ENCODE data around the gene CHN1.

CHN1 gene

DNA sequence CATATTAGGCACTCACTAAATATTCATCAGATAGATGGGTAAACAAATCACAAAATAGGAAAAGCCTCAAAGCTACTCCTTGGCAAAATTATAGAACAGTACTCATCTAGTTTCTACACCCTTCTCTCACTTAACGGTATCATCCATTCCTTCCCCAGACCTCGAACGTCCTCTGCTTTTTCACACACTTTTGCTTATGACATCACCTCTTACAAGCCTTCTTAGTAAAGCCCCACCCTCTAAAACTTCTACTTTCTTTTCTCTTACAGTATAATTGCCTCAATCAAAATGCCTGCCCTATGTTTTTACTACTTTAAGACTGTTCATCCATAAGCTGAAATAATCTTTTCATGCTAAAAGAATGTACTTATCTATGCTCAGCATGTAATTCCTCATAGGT is 8.1 kb downstream of the CHN1 start:
- H3K4me2 ChIP-seq: no peak overlapping the region
- H3K36me3 ChIP-seq (ENCODE audit: insufficient read depth): no peaks in the 10 kb centered on the region
- no peaks in the 10 kb centered on the region for H3K79me2 ChIP-seq (ENCODE audit: insufficient read depth, low read depth)
- H3K27ac ChIP-seq: no peak overlapping the region
- H4K20me1 ChIP-seq (ENCODE audit: insufficient read depth): no peaks in the 10 kb centered on the region
- no peak overlapping the region for H2AFZ ChIP-seq (ENCODE audit: low read depth)
- peaks cover 13% of the 10 kb centered on the region for H3K4me1 ChIP-seq (ENCODE audit: low read depth, poor library complexity, severe bottlenecking)
- H3K4me3 ChIP-seq (IDR thresholded peaks at IDR 0.05; ENCODE audit: insufficient read depth, low read depth, low read length): no peak overlapping the region
- H3K27me3 ChIP-seq (ENCODE audit: insufficient read depth, low read depth): no peaks in the 10 kb centered on the region
- no peak overlapping the region for H3K9ac ChIP-seq
- TF ChIP-seq, protein P1, sequence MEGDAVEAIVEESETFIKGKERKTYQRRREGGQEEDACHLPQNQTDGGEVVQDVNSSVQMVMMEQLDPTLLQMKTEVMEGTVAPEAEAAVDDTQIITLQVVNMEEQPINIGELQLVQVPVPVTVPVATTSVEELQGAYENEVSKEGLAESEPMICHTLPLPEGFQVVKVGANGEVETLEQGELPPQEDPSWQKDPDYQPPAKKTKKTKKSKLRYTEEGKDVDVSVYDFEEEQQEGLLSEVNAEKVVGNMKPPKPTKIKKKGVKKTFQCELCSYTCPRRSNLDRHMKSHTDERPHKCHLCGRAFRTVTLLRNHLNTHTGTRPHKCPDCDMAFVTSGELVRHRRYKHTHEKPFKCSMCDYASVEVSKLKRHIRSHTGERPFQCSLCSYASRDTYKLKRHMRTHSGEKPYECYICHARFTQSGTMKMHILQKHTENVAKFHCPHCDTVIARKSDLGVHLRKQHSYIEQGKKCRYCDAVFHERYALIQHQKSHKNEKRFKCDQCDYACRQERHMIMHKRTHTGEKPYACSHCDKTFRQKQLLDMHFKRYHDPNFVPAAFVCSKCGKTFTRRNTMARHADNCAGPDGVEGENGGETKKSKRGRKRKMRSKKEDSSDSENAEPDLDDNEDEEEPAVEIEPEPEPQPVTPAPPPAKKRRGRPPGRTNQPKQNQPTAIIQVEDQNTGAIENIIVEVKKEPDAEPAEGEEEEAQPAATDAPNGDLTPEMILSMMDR (conservative IDR thresholded peaks at IDR 0.05; ENCODE audit: low read depth, low read length): no peak

DNA sequence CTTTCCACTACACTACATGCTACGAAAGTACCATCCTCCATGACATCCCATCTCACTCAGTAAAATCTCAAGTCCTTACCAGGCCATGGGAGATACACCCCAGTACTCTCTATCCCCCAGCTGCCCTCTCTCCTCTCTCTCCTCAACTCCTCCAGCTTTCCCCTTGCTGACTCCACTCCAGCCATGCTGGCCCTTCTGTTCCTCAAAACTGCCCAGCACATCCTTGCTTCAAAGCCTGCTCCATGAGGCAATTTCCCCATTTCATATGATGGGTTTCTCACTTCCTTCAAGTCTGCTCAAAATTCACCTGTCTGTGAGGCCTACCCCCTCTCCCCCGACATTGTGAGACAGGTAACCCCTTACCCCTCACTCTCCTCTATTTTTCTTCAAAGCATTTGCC is 8.6 kb downstream of the CHN1 start:
- no peak overlapping the region for H2AFZ ChIP-seq (ENCODE audit: low read depth)
- H3K4me3 ChIP-seq (IDR thresholded peaks at IDR 0.05; ENCODE audit: insufficient read depth, low read depth, low read length): no peak overlapping the region
- H3K4me1 ChIP-seq (ENCODE audit: low read depth, poor library complexity, severe bottlenecking): peaks cover 13% of the 10 kb centered on the region
- no peaks in the 10 kb centered on the region for H3K79me2 ChIP-seq (ENCODE audit: insufficient read depth, low read depth)
- no peak overlapping the region for H3K27ac ChIP-seq
- H4K20me1 ChIP-seq (ENCODE audit: insufficient read depth): no peaks in the 10 kb centered on the region
- H3K27me3 ChIP-seq (ENCODE audit: insufficient read depth, low read depth): no peaks in the 10 kb centered on the region
- H3K4me2 ChIP-seq: no peak overlapping the region
- H3K9ac ChIP-seq: no peak overlapping the region
- H3K36me3 ChIP-seq (ENCODE audit: insufficient read depth): no peaks in the 10 kb centered on the region
- TF ChIP-seq, protein P1 (conservative IDR thresholded peaks at IDR 0.05; ENCODE audit: low read depth, low read length): no peak

DNA sequence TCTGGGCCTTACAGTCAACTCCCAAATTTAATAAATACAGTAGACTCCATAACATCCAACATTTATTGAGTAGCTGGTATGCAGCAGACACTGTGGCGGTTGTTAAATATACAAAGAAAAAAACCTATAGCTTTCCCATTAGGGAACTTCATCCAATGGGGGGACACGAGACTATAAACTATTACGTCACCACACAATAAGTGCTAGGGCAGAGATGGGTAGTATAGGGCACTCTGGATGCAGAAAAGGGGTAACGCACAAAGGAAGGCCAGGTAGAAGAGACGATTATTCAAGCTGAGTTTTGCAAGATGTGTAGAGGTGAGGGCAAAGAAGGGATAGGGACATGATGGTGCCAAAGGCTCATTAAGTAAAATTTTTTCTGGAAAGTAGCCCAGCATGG is 10.8 kb downstream of the CHN1 start:
- TF ChIP-seq, protein P1 (conservative IDR thresholded peaks at IDR 0.05; ENCODE audit: low read depth, low read length): no peak
- H3K27me3 ChIP-seq (ENCODE audit: insufficient read depth, low read depth): no peaks in the 10 kb centered on the region
- no peak overlapping the region for H3K4me2 ChIP-seq
- no peaks in the 10 kb centered on the region for H4K20me1 ChIP-seq (ENCODE audit: insufficient read depth)
- H3K36me3 ChIP-seq (ENCODE audit: insufficient read depth): no peaks in the 10 kb centered on the region
- H2AFZ ChIP-seq (ENCODE audit: low read depth): no peak overlapping the region
- H3K79me2 ChIP-seq (ENCODE audit: insufficient read depth, low read depth): no peaks in the 10 kb centered on the region
- H3K27ac ChIP-seq: no peak overlapping the region
- no peak overlapping the region for H3K4me3 ChIP-seq (IDR thresholded peaks at IDR 0.05; ENCODE audit: insufficient read depth, low read depth, low read length)
- H3K9ac ChIP-seq: no peak overlapping the region
- peaks cover 13% of the 10 kb centered on the region for H3K4me1 ChIP-seq (ENCODE audit: low read depth, poor library complexity, severe bottlenecking)

DNA sequence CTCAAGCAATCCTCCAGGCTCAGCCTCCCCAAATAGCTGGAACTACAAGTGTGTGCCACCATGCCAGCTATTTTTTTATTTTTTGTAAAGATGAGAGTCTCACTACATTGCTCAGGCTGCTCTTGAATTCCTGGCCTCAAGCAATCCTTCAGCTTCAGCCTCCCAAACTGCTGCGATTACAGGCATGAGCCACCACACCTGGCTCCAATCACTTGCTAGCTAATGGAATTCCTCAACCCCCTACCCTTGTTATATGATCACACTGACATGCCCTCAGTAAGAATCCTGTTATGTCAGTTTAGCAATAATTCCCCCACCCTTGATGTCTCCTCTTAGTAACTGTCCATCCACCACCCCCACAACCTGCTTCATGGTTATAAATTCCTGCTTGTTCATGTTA is 12.3 kb downstream of the CHN1 start:
- Histone ChIP-seq H3K4me2 (no peak overlapping the region), H3K79me2 (ENCODE audit: insufficient read depth, low read depth) (no peaks in the 10 kb centered on the region), H3K4me3 (IDR thresholded peaks at IDR 0.05; ENCODE audit: insufficient read depth, low read depth, low read length) (no peak overlapping the region), H2AFZ (ENCODE audit: low read depth) (no peak overlapping the region), H3K27ac (no peak overlapping the region), H3K27me3 (ENCODE audit: insufficient read depth, low read depth) (no peaks in the 10 kb centered on the region), H3K36me3 (ENCODE audit: insufficient read depth) (no peaks in the 10 kb centered on the region), H4K20me1 (ENCODE audit: insufficient read depth) (no peaks in the 10 kb centered on the region), H3K9ac (no peak overlapping the region), H3K4me1 (ENCODE audit: low read depth, poor library complexity, severe bottlenecking) (no peaks in the 10 kb centered on the region)
- TF ChIP-seq, protein P1 (conservative IDR thresholded peaks at IDR 0.05; ENCODE audit: low read depth, low read length): no peak

All from KMS-11 (cell line).